ENCODE results near the gene CFAP70.

- TF ChIP-seq CTCF (IDR thresholded peaks at IDR 0.05) (no peak), TP53 (CRISPR knock-in tag; IDR thresholded peaks at IDR 0.05) (no peak), ZNF425 (CRISPR knock-in tag; conservative IDR thresholded peaks at IDR 0.05) (no peak), FOXK1 (CRISPR knock-in tag; IDR thresholded peaks at IDR 0.05) (no peak), MAX (CRISPR knock-in tag; IDR thresholded peaks at IDR 0.05) (no peak), E2F4 (CRISPR knock-in tag; IDR thresholded peaks at IDR 0.05; ENCODE audit: borderline replicate concordance, low read depth) (no peak), USF2 (CRISPR knock-in tag; IDR thresholded peaks at IDR 0.05) (no peak), TEAD4 (CRISPR knock-in tag; IDR thresholded peaks at IDR 0.05) (no peak), NFYB (CRISPR knock-in tag; conservative IDR thresholded peaks at IDR 0.05; ENCODE audit: low read depth) (no peak)
Observed at GRCh38 chr10:73368238-73368637, 9.6 kb upstream of the CFAP70 start.

Measured in WTC11 (cell line).